ENCODE results near the gene TRMT112. TPM values are rescaled to one million over a fixed set of nuclear protein-coding genes. Genes with fewer than 3 reads are reported as not detected.

The TRMT112 gene
- total RNA-seq, 4 donors from 2014 or later, result 228 to 435 (median 237) TPM

GRCh38 chr11:64291262-64291751, 26.1 kb downstream of the TRMT112 start, which contains the start of gene KCNK4:
TSS of gene KCNK4 (plus strand) at chr11:64291302. CDS start at chr11:64293019, 1,717 bp downstream.
- Histone ChIP-seq H3K36me3 (no peaks in the 10 kb centered on the region), H3K27me3 (peaks cover 5% of the 10 kb centered on the region), H3K9me3 (no peaks in the 10 kb centered on the region), H3K27ac (no peak within 1 kb of the TSS), H3K4me3 (replicated peaks in 1 of 3) (peak within 1 kb of the TSS in 1 of 3 donors; percentile 23), H3K4me1 (peaks cover 0 to 23% of the 10 kb centered on the region in 2 donors)
- TF ChIP-seq POLR2A (IDR thresholded peaks at IDR 0.05) (no peak), CTCF (IDR thresholded peaks at IDR 0.05) (no peak)
- intact Hi-C loops (cut with DNase I), result no loop called here
- WGBS, 2 donors, result 10 to 27% methylated on average over 4 to 8 of the region's 45 CpGs
- DNase-seq, result no peak

GRCh38 chr11:64290352-64291261, 26.8 kb downstream of the TRMT112 start:
- H3K27ac ChIP-seq, result no peak overlapping the region
- no peak for DNase-seq
- no peaks in the 10 kb centered on the region for H3K9me3 ChIP-seq
- TF ChIP-seq CTCF (IDR thresholded peaks at IDR 0.05), result no peak
- TF ChIP-seq POLR2A (IDR thresholded peaks at IDR 0.05), result no peak
- H3K27me3 ChIP-seq, result peaks cover 5% of the 10 kb centered on the region
- 55 to 76% methylated on average over 6 to 8 of the region's 10 CpGs for WGBS, 2 donors
- H3K4me1 ChIP-seq, result peaks cover 0 to 28% of the 10 kb centered on the region in 2 donors
- H3K4me3 ChIP-seq (replicated peaks in 1 of 3), result no peak overlapping the region
- no peaks in the 10 kb centered on the region for H3K36me3 ChIP-seq
- intact Hi-C loops (cut with DNase I), result no loop called here

- peaks cover 3 to 28% of the 10 kb centered on the region in 2 donors for H3K4me1 ChIP-seq
Measured at GRCh38 chr11:64289002-64289564, 28.3 kb downstream of the TRMT112 start.

GRCh38 chr11:64288353-64288750, 29.0 kb downstream of the TRMT112 start:
- Histone ChIP-seq H3K27me3 (peaks cover 5% of the 10 kb centered on the region), H3K36me3 (no peaks in the 10 kb centered on the region), H3K27ac (no peak overlapping the region), H3K4me1 (peaks cover 9 to 36% of the 10 kb centered on the region in 2 donors), H3K4me3 (replicated peaks in 1 of 3) (no peak overlapping the region), H3K9me3 (no peaks in the 10 kb centered on the region)
- TF ChIP-seq CTCF (IDR thresholded peaks at IDR 0.05), result no peak
- no peak for TF ChIP-seq POLR2A (IDR thresholded peaks at IDR 0.05)
- intact Hi-C loops (cut with DNase I), result no loop called here
- DNase-seq, result no peak
- 92% methylated on average over 6 to 7 of the region's 9 CpGs for WGBS, 2 donors

More at GRCh38 chr11:64289002-64289564, 28.3 kb downstream of the TRMT112 start:
- no peak for DNase-seq
- H3K9me3 ChIP-seq, result no peaks in the 10 kb centered on the region
- WGBS, 2 donors, result 94 to 95% methylated on average over 11 to 12 of the region's 13 CpGs
- TF ChIP-seq CTCF (IDR thresholded peaks at IDR 0.05) (no peak), POLR2A (IDR thresholded peaks at IDR 0.05) (no peak)
- H3K27me3 ChIP-seq, result peaks cover 5% of the 10 kb centered on the region
- no peak overlapping the region for H3K27ac ChIP-seq
- no peaks in the 10 kb centered on the region for H3K36me3 ChIP-seq
- intact Hi-C loops (cut with DNase I), result no loop called here
- no peak overlapping the region for H3K4me3 ChIP-seq (replicated peaks in 1 of 3)

Measured in thyroid gland (tissue), 4 donors.